ENCODE measurements around the gene ENTPD8.

GRCh38 chr9:137432687-137433348, 8.3 kb downstream of the ENTPD8 start:
- no peak for TF ChIP-seq CREB1 (IDR thresholded peaks at IDR 0.05; ENCODE audit: low read depth)
- 0 out of 2 replicates have a peak, but pooled peaks have one; percentile 11 for TF ChIP-seq EP300 (IDR thresholded peaks at IDR 0.05; ENCODE audit: borderline replicate concordance)
- TF ChIP-seq REST (IDR thresholded peaks at IDR 0.05; ENCODE audit: low read depth), result no peak
- no peak for TF ChIP-seq NFIC (IDR thresholded peaks at IDR 0.05)
- TF ChIP-seq YY1 (IDR thresholded peaks at IDR 0.05; ENCODE audit: low read depth), result no peak
- TF ChIP-seq USF1 (IDR thresholded peaks at IDR 0.05), result no peak; the same call in 1 of the 2 replicates
- TF ChIP-seq RAD21 (IDR thresholded peaks at IDR 0.05; ENCODE audit: low read depth), result no peak
- TF ChIP-seq CEBPB (IDR thresholded peaks at IDR 0.05), result no peak
- no peak for TF ChIP-seq MAX (IDR thresholded peaks at IDR 0.05)
- TF ChIP-seq TAF1 (IDR thresholded peaks at IDR 0.05; ENCODE audit: low read depth), result no peak

All from Ishikawa (cell line).